ENCODE measurements around the gene SVBP. TPM values are rescaled to one million over a fixed set of nuclear protein-coding genes. Genes with fewer than 3 reads are reported as not detected.

The SVBP gene
- total RNA-seq, 2 donors from 2014 or later: 10.2 to 20.9 TPM

- H3K36me3 ChIP-seq: peaks cover 26% of the 10 kb centered on the region
- TF ChIP-seq, protein P1, sequence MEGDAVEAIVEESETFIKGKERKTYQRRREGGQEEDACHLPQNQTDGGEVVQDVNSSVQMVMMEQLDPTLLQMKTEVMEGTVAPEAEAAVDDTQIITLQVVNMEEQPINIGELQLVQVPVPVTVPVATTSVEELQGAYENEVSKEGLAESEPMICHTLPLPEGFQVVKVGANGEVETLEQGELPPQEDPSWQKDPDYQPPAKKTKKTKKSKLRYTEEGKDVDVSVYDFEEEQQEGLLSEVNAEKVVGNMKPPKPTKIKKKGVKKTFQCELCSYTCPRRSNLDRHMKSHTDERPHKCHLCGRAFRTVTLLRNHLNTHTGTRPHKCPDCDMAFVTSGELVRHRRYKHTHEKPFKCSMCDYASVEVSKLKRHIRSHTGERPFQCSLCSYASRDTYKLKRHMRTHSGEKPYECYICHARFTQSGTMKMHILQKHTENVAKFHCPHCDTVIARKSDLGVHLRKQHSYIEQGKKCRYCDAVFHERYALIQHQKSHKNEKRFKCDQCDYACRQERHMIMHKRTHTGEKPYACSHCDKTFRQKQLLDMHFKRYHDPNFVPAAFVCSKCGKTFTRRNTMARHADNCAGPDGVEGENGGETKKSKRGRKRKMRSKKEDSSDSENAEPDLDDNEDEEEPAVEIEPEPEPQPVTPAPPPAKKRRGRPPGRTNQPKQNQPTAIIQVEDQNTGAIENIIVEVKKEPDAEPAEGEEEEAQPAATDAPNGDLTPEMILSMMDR (IDR thresholded peaks at IDR 0.05): no peak
These were observed 37.5 kb downstream of the SVBP start for GRCh38 chr1:42779725-42780124.

DNA sequence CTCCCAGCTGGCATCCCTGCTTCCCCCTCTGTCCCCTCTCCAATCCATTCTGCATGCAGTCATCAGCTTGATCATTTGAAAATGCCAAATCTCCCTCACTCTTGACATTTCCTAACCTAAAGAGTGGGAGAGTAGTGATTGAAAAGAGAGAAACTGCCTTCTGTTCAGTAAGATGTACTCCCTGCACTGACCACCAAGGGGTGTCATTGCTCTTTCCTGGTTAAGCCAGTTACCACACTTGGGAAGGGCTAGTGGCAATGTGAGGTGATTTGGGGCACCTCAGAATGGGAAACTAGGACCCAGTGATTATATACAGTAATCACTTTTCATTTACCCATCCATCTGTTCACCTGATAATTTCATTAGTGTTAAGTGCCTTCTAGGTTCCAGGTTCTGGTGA lies 39.3 kb downstream of the SVBP start:
- Histone ChIP-seq H3K36me3 (peaks cover 29% of the 10 kb centered on the region), H3K9me3 (no peaks in the 10 kb centered on the region), H3K27ac (no peak overlapping the region), H3K27me3 (replicated peaks; ENCODE audit: insufficient read depth) (no peaks in the 10 kb centered on the region), H3K4me1 (ENCODE audit: control insufficient read depth in 1 of 2, low read depth in 2 of 2) (no peaks in the 10 kb centered on the region), H3K4me3 (no peak overlapping the region)
- ATAC-seq (ENCODE audit: insufficient number of reproducible peaks, low FRiP score, low read depth) (no peak), DNase-seq (ENCODE audit: low spot score) (no peak)
- TF ChIP-seq, protein P1 (IDR thresholded peaks at IDR 0.05): no peak

More at GRCh38 chr1:42779725-42780124, 37.5 kb downstream of the SVBP start:
- ATAC-seq (ENCODE audit: insufficient number of reproducible peaks, low FRiP score, low read depth) (no peak), DNase-seq (ENCODE audit: low spot score) (no peak)
- Histone ChIP-seq H3K4me3 (no peak overlapping the region), H3K9me3 (no peaks in the 10 kb centered on the region), H3K4me1 (ENCODE audit: control insufficient read depth in 1 of 2, low read depth in 2 of 2) (peaks cover under 1 to 1% of the 10 kb centered on the region in 2 donors), H3K27ac (no peak overlapping the region), H3K27me3 (replicated peaks; ENCODE audit: insufficient read depth) (no peaks in the 10 kb centered on the region)

GRCh38 chr1:42776502-42776901 lies 40.7 kb downstream of the SVBP start:
- Histone ChIP-seq H3K4me1 (ENCODE audit: control insufficient read depth in 1 of 2, low read depth in 2 of 2) (no peaks in the 10 kb centered on the region), H3K27ac (no peak overlapping the region), H3K9me3 (no peaks in the 10 kb centered on the region), H3K36me3 (peaks cover 29% of the 10 kb centered on the region), H3K4me3 (no peak overlapping the region), H3K27me3 (replicated peaks; ENCODE audit: insufficient read depth) (no peaks in the 10 kb centered on the region)
- no peak for DNase-seq (ENCODE audit: low spot score)
- TF ChIP-seq, protein P1 (IDR thresholded peaks at IDR 0.05): no peak
- no peak for ATAC-seq (ENCODE audit: insufficient number of reproducible peaks, low FRiP score, low read depth)

DNA sequence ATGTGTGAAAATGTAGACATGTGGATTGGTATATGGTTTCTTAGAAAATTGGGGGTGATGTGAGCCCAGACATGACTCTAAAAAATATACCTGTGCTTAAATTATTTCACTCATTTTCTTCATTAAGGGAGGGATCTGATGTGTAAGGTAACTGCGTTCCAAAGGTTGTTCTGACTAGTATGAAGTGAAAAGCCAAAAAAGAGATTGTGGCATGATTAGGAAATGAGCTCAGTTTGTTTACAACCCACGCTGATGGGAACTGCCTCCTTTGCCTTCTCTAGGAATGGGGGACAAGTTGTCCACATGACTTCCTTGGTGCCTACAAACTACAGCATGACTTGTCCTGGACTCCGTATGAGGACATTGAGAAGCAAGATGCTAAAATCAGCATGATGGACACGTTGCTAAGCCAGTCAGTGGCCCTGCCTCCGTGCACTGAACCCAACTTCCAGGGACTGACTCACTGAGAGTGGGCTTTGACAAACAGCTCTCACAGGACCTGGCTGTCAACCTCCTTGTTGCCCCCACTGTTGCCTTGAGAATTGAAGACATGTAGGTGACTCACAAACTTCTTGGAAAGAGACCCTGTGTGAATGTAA lies 42.2 kb downstream of the SVBP start:
- TF ChIP-seq, protein P1 (IDR thresholded peaks at IDR 0.05): no peak
- H3K4me1 ChIP-seq (ENCODE audit: control insufficient read depth in 1 of 2, low read depth in 2 of 2): peaks cover 0 to 6% of the 10 kb centered on the region in 2 donors
- ATAC-seq (ENCODE audit: insufficient number of reproducible peaks, low FRiP score, low read depth): no peak

GRCh38 chr1:42773420-42773819 lies 43.8 kb downstream of the SVBP start:
- Histone ChIP-seq H3K4me3 (no peak overlapping the region), H3K27ac (no peak overlapping the region), H3K36me3 (peaks cover 26% of the 10 kb centered on the region), H3K9me3 (no peaks in the 10 kb centered on the region), H3K27me3 (replicated peaks; ENCODE audit: insufficient read depth) (no peaks in the 10 kb centered on the region), H3K4me1 (ENCODE audit: control insufficient read depth in 1 of 2, low read depth in 2 of 2) (peaks cover 2 to 13% of the 10 kb centered on the region in 2 donors)
- no peak for DNase-seq (ENCODE audit: low spot score)
- no peak for ATAC-seq (ENCODE audit: insufficient number of reproducible peaks, low FRiP score, low read depth)
- TF ChIP-seq, protein P1 (IDR thresholded peaks at IDR 0.05): no peak

More for the DNA sequence above, 42.2 kb downstream of the SVBP start:
- DNase-seq (ENCODE audit: low spot score): no peak
- Histone ChIP-seq H3K27me3 (replicated peaks; ENCODE audit: insufficient read depth) (no peaks in the 10 kb centered on the region), H3K36me3 (peaks cover 27% of the 10 kb centered on the region), H3K4me3 (no peak overlapping the region), H3K9me3 (no peaks in the 10 kb centered on the region), H3K27ac (no peak overlapping the region)

All from thoracic aorta (tissue), 2 donors.